OCI-LY7 (cell line): ENCODE measurements around the gene OR8B3. TPM values are rescaled to one million over a fixed set of nuclear protein-coding genes. Genes with fewer than 3 reads are reported as not detected.
"Not testable (repeated sequence)": the region's sequence is repeated elsewhere in the genome, so short reads cannot be mapped to it uniquely, and the experiment has no call there.

ENCODE experiments used
- BruUV-seq: library from RNA; stranded (reverse); fragments of 400-500 nt; replicated peaks from 2 replicates; lab custom pipeline; 2021; lab: Mats Ljungman, UMichigan
- CTCF ChIA-PET: fragments of 300-600 bp; sonication (Branson Sonifier 250); formaldehyde crosslinking; loops from one replicate; lab custom pipeline; 2022; ENCODE audit warnings: antibody characterized with exemption; ENCODE audit not compliant: unreplicated experiment; lab: Charles Lee
- POLR2A ChIA-PET: fragments of 300-600 bp; sonication (Branson Sonifier 250); formaldehyde crosslinking; loops from one replicate; lab custom pipeline; 2022; ENCODE audit warnings: antibody characterized with exemption; lab: Charles Lee
- DNase-seq: peaks from one replicate; pipeline ENCODE4 v3.0.0-alpha.2; 2015; ENCODE audit warnings: low spot score
- H2AFZ ChIP-seq: fragments of 200-600 bp; sonication (generic), shearing (Covaris generic); 2 replicates; pipeline ENCODE4 v1.6.1; 2014; ENCODE audit warnings: mild to moderate bottlenecking, antibody characterized with exemption, low read length, moderate library complexity
- H3K27ac ChIP-seq: fragments of 200-600 bp; sonication (generic); 2 replicates; pipeline ENCODE4 v1.5.1; 2014; ENCODE audit warnings: mixed run types, low read depth, mild to moderate bottlenecking, moderate library complexity, low read length, inconsistent platforms; ENCODE audit not compliant: poor library complexity, severe bottlenecking
- H3K36me3 ChIP-seq: fragments of 200-600 bp; sonication (generic); 2 replicates; pipeline ENCODE4 v1.6.1; 2014; ENCODE audit warnings: mild to moderate bottlenecking, antibody characterized with exemption, low read length, moderate library complexity, mixed read lengths; ENCODE audit not compliant: insufficient read depth
- H3K4me1 ChIP-seq: fragments of 200-600 bp; sonication (generic); 2 replicates; pipeline ENCODE4 v1.5.1; 2014; ENCODE audit warnings: mild to moderate bottlenecking, low read length; ENCODE audit not compliant: insufficient read depth, poor library complexity, severe bottlenecking
- H3K4me2 ChIP-seq: fragments of 200-600 bp; sonication (generic); 2 replicates; pipeline ENCODE4 v1.6.1; 2014; ENCODE audit warnings: mild to moderate bottlenecking, low read length
- H3K4me3 ChIP-seq: fragments of 200-600 bp; sonication (generic); 2 replicates; pipeline ENCODE4 v1.5.1; 2014; ENCODE audit warnings: mild to moderate bottlenecking, low read depth, low read length; ENCODE audit not compliant: poor library complexity, severe bottlenecking
- H3K79me2 ChIP-seq: fragments of 200-600 bp; sonication (generic); 2 replicates; pipeline ENCODE4 v1.6.1; 2016; ENCODE audit warnings: low read depth, mild to moderate bottlenecking, low read length, moderate library complexity, mixed read lengths; ENCODE audit not compliant: insufficient read depth
- H3K9me2 ChIP-seq: fragments of 200-600 bp; sonication (generic); 2 replicates; pipeline ENCODE4 v1.6.1; 2016; ENCODE audit warnings: mild to moderate bottlenecking, low read length, mixed read lengths; ENCODE audit not compliant: insufficient read depth
- H3K9me3 ChIP-seq: fragments of 200-600 bp; sonication (generic); 2 replicates; pipeline ENCODE4 v1.6.1; 2014; ENCODE audit warnings: mild to moderate bottlenecking, mixed run types, low read length, mixed read lengths
- H4K20me1 ChIP-seq: fragments of 200-600 bp; sonication (generic); 2 replicates; pipeline ENCODE4 v1.6.1; 2014; ENCODE audit warnings: mild to moderate bottlenecking, antibody characterized with exemption, low read length, moderate library complexity, mixed read lengths; ENCODE audit not compliant: insufficient read depth
- EZH2phosphoT487 ChIP-seq: fragments of 200-600 bp; sonication (generic); IDR thresholded peaks from 2 replicates; pipeline ENCODE4 v1.6.1; 2018; ENCODE audit warnings: low read depth, borderline replicate concordance, mild to moderate bottlenecking, mixed run types, antibody characterized with exemption, low read length, moderate library complexity, mixed read lengths
- intact Hi-C: fragments of 100-400 bp; cut with micrococcal nuclease; formaldehyde crosslinking; loops from one replicate; pipeline ENCODE4 v1.10.0; 2022; ENCODE audit not compliant: unreplicated experiment
- total RNA-seq, 2 experiments: library from RNA; depleted of rRNA in 1 of 2; stranded (reverse); fragments of >200 nt in 1 of 2; shearing (Covaris generic) in 1 of 2; gene quantifications; 2 replicates each; pipeline ENCODE4 v1.2.3, GENCODE V29; 2014 to 2022
- TF ChIP-seq, protein P1 (sequence below): fragments of 200-600 bp; sonication (generic); conservative IDR thresholded peaks from 2 replicates; pipeline ENCODE4 v1.5.1; 2014; ENCODE audit warnings: mild to moderate bottlenecking, antibody characterized with exemption, low read length, moderate library complexity, mixed read lengths

OR8B3 gene
- total RNA-seq, 2 experiments from 2014 or later = not detected

- H3K4me3 ChIP-seq = no peak within 1 kb of the TSS
- intact Hi-C loops = no loop called here
- H2AFZ ChIP-seq = no peak within 1 kb of the TSS
- no peaks in the 10 kb centered on the region for H3K9me3 ChIP-seq
- ChIA-PET CTCF (no interaction called here), POLR2A (no interaction called here)
- no peaks in the 10 kb centered on the region for H3K79me2 ChIP-seq
- TF ChIP-seq, protein P1, sequence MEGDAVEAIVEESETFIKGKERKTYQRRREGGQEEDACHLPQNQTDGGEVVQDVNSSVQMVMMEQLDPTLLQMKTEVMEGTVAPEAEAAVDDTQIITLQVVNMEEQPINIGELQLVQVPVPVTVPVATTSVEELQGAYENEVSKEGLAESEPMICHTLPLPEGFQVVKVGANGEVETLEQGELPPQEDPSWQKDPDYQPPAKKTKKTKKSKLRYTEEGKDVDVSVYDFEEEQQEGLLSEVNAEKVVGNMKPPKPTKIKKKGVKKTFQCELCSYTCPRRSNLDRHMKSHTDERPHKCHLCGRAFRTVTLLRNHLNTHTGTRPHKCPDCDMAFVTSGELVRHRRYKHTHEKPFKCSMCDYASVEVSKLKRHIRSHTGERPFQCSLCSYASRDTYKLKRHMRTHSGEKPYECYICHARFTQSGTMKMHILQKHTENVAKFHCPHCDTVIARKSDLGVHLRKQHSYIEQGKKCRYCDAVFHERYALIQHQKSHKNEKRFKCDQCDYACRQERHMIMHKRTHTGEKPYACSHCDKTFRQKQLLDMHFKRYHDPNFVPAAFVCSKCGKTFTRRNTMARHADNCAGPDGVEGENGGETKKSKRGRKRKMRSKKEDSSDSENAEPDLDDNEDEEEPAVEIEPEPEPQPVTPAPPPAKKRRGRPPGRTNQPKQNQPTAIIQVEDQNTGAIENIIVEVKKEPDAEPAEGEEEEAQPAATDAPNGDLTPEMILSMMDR = no peak
- TF ChIP-seq EZH2phosphoT487 = no peak
- no peaks in the 10 kb centered on the region for H3K4me1 ChIP-seq
- H3K27ac ChIP-seq = no peak within 1 kb of the TSS
- no TSS peak for BruUV-seq
- DNase-seq = no peak
- H3K9me2 ChIP-seq = no peaks in the 10 kb centered on the region
- H3K4me2 ChIP-seq = no peak within 1 kb of the TSS
- no peaks in the 10 kb centered on the region for H3K36me3 ChIP-seq
- no peaks in the 10 kb centered on the region for H4K20me1 ChIP-seq
These were observed 14.4 kb downstream of the OR8B3 start, which contains the start of gene OR8B2 for GRCh38 chr11:124384399-124384798. Gene OR8B2, minus strand, starts transcription at chr11:124384499. Its CDS starts 1,156 bp downstream, at chr11:124383343.

GRCh38 chr11:124382857-124383256, 16.0 kb downstream of the OR8B3 start:
- H3K9me3 ChIP-seq, H4K20me1 ChIP-seq, POLR2A ChIA-PET, BruUV-seq, H3K4me1 ChIP-seq, CTCF ChIA-PET, DNase-seq, H3K27ac ChIP-seq, H3K4me3 ChIP-seq, H2AFZ ChIP-seq, H3K36me3 ChIP-seq, H3K79me2 ChIP-seq, H3K4me2 ChIP-seq, H3K9me2 ChIP-seq, intact Hi-C loops: not testable (repeated sequence)

DNA sequence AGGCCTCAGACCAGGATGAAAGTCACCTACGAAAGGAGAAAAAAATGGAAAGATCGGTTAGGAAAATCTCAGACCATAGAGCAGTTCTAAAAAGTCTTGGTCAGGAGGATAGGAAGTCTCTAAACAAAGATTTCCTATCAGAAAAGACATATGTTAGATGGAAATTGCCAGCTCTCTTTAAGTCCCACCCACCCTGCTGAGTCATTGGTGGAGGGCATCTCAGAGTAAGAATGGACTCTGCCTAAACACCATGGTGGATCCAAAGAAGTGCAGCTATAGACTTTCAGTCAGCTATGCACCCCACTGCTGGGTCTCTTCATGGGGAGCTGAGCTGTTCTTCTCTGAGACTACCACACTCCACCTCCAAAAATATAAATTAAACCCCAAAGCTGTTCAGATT, 18.2 kb downstream of the OR8B3 start:
- Histone ChIP-seq H4K20me1 (no peaks in the 10 kb centered on the region), H3K36me3 (no peaks in the 10 kb centered on the region), H3K9me2 (no peaks in the 10 kb centered on the region), H3K4me2 (no peak overlapping the region), H2AFZ (no peak overlapping the region), H3K9me3 (no peaks in the 10 kb centered on the region), H3K27ac (no peak overlapping the region), H3K4me3 (no peak overlapping the region), H3K4me1 (no peaks in the 10 kb centered on the region), H3K79me2 (no peaks in the 10 kb centered on the region)
- no TSS peak for BruUV-seq
- intact Hi-C loops = no loop called here
- ChIA-PET CTCF (no interaction called here), POLR2A (no interaction called here)
- DNase-seq = no peak
- TF ChIP-seq EZH2phosphoT487 = no peak
- TF ChIP-seq, protein P1 = no peak
